MCF 10A (cell line): ENCODE measurements around the gene IRAK1. TPM values are rescaled to one million over a fixed set of nuclear protein-coding genes. Genes with fewer than 3 reads are reported as not detected.

Experiments used
- BruUV-seq: library from RNA; stranded (reverse); fragments of 400-500 nt; replicated peaks from 2 replicates; lab custom pipeline; 2021; lab: Mats Ljungman, UMichigan
- CTCF ChIA-PET: fragments of 300-600 bp; sonication (Branson Sonifier 250); formaldehyde crosslinking; extraction: SDS; loops from one replicate; lab custom pipeline; 2021; ENCODE audit warnings: antibody characterized with exemption, inconsistent platforms; lab: Yijun Ruan, JAX
- POLR2A ChIA-PET: fragments of 300-600, 350-650 bp; sonication (Branson Sonifier 250); formaldehyde crosslinking; extraction: SDS; loops from one replicate; lab custom pipeline; 2020; ENCODE audit warnings: antibody characterized with exemption, inconsistent platforms; lab: Yijun Ruan, JAX
- DNase-seq: peaks from one replicate; pipeline ENCODE4 v3.0.0-alpha.2; 2018; ENCODE audit not compliant: unreplicated experiment
- H3K27ac Mint-ChIP-seq: one replicate; pipeline ENCODE4 v1.8.0; 2022; ENCODE audit warnings: mild to moderate bottlenecking, low read depth, mixed read lengths; ENCODE audit not compliant: unreplicated experiment
- H3K27me3 Mint-ChIP-seq: one replicate; pipeline ENCODE4 v1.8.0; 2022; ENCODE audit warnings: mixed read lengths; ENCODE audit not compliant: insufficient read depth, unreplicated experiment
- H3K36me3 Mint-ChIP-seq: one replicate; pipeline ENCODE4 v1.8.0; 2022; ENCODE audit warnings: mild to moderate bottlenecking, moderate library complexity, mixed read lengths; ENCODE audit not compliant: insufficient read depth, unreplicated experiment
- H3K4me1 Mint-ChIP-seq: one replicate; pipeline ENCODE4 v1.8.0; 2022; ENCODE audit warnings: mixed read lengths; ENCODE audit not compliant: insufficient read depth, unreplicated experiment
- H3K4me3 Mint-ChIP-seq: one replicate; pipeline ENCODE4 v1.8.0; 2022; ENCODE audit warnings: mild to moderate bottlenecking, moderate library complexity, mixed read lengths; ENCODE audit not compliant: unreplicated experiment
- H3K9me3 Mint-ChIP-seq: one replicate; pipeline ENCODE4 v1.8.0; 2022; ENCODE audit warnings: mixed read lengths; ENCODE audit not compliant: unreplicated experiment
- intact Hi-C: fragments of 100-400 bp; cut with micrococcal nuclease; formaldehyde crosslinking; loops from 2 replicates; pipeline ENCODE4 v1.14.1; 2022
- total RNA-seq: library from RNA; stranded (reverse); gene quantifications from 2 replicates; pipeline ENCODE4 v1.2.3, GENCODE V29; 2022
- TF ChIP-seq, protein P1 (sequence below): fragments of 200-600 bp; IDR thresholded peaks from one replicate; pipeline ENCODE4 v1.8.0; 2022; ENCODE audit warnings: antibody characterized with exemption, mild to moderate bottlenecking; ENCODE audit not compliant: unreplicated experiment

Gene IRAK1
- total RNA-seq, 1 experiment from 2014 or later = 201 TPM

GRCh38 chrX:154032653-154033052, 13.0 kb upstream of the IRAK1 start:
- H3K4me3 Mint-ChIP-seq = no peak overlapping the region
- no peak for DNase-seq
- ChIA-PET POLR2A (no interaction called here), CTCF (interaction anchor here (1.4 to 1.5 kb wide), 2 partner anchors 17 to 20 kb away, joined by 3 to 4 read pairs; no protein-coding TSS in a partner anchor)
- intact Hi-C loops = no loop called here
- H3K27ac Mint-ChIP-seq = no peak overlapping the region
- no TSS peak for BruUV-seq
- H3K9me3 Mint-ChIP-seq = no peaks in the 10 kb centered on the region
- TF ChIP-seq, protein P1, sequence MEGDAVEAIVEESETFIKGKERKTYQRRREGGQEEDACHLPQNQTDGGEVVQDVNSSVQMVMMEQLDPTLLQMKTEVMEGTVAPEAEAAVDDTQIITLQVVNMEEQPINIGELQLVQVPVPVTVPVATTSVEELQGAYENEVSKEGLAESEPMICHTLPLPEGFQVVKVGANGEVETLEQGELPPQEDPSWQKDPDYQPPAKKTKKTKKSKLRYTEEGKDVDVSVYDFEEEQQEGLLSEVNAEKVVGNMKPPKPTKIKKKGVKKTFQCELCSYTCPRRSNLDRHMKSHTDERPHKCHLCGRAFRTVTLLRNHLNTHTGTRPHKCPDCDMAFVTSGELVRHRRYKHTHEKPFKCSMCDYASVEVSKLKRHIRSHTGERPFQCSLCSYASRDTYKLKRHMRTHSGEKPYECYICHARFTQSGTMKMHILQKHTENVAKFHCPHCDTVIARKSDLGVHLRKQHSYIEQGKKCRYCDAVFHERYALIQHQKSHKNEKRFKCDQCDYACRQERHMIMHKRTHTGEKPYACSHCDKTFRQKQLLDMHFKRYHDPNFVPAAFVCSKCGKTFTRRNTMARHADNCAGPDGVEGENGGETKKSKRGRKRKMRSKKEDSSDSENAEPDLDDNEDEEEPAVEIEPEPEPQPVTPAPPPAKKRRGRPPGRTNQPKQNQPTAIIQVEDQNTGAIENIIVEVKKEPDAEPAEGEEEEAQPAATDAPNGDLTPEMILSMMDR = no peak
- H3K4me1 Mint-ChIP-seq = no peaks in the 10 kb centered on the region
- peaks cover 56% of the 10 kb centered on the region for H3K27me3 Mint-ChIP-seq
- peaks cover 43% of the 10 kb centered on the region for H3K36me3 Mint-ChIP-seq

- Mint-ChIP-seq H3K4me3 (no peak overlapping the region), H3K27me3 (peaks cover 61% of the 10 kb centered on the region), H3K36me3 (peaks cover 48% of the 10 kb centered on the region), H3K4me1 (no peaks in the 10 kb centered on the region), H3K27ac (no peak overlapping the region), H3K9me3 (no peaks in the 10 kb centered on the region)
- ChIA-PET POLR2A (no interaction called here), CTCF (no interaction called here)
- BruUV-seq = no TSS peak
- no peak for DNase-seq
- intact Hi-C loops = no loop called here
- TF ChIP-seq, protein P1 = no peak
These were observed 12.5 kb upstream of the IRAK1 start for GRCh38 chrX:154032160-154032559.

DNA sequence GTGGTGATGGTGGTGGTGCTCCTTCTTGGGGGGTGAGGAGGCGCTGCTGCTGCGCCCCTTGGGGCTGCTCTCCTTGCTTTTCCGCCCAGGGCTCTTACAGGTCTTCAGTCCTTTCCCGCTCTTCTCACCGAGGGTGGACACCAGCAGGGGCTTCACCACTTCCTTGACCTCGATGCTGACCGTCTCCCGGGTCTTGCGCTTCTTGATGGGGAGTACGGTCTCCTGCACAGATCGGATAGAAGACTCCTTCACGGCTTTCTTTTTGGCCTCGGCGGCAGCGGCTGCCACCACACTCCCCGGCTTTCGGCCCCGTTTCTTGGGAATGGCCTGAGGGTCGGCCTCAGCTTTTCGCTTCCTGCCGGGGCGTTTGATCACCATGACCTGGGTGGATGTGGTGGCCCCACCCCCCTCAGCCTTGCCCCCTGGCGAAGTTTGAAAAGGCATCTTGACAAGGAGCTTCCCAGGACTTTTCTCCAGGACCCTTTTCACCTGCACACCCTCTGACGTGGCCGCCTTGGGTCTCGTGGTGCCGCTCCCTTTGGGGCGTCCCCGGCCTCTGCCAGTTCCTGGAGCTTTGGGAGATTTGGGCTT, 11.1 kb upstream of the IRAK1 start:
- H3K9me3 Mint-ChIP-seq = no peaks in the 10 kb centered on the region
- TF ChIP-seq, protein P1 = no peak
- POLR2A ChIA-PET = interaction anchor here (0.6 kb wide), 2 partner anchors 9 to 16 kb away, joined by 3 read pairs; no protein-coding TSS in a partner anchor
- H3K4me1 Mint-ChIP-seq = no peaks in the 10 kb centered on the region
- intact Hi-C loops = no loop called here
- peaks cover 66% of the 10 kb centered on the region for H3K27me3 Mint-ChIP-seq
- CTCF ChIA-PET = interaction anchor here (0.5 to 5.6 kb wide), 5 partner anchors 12 to 47 kb away, joined by 3 to 29 read pairs (median 3); no protein-coding TSS in a partner anchor
- BruUV-seq = TSS peak; percentile 44
- H3K27ac Mint-ChIP-seq = no peak overlapping the region
- DNase-seq = no peak
- no peak overlapping the region for H3K4me3 Mint-ChIP-seq
- peaks cover 48% of the 10 kb centered on the region for H3K36me3 Mint-ChIP-seq

DNA sequence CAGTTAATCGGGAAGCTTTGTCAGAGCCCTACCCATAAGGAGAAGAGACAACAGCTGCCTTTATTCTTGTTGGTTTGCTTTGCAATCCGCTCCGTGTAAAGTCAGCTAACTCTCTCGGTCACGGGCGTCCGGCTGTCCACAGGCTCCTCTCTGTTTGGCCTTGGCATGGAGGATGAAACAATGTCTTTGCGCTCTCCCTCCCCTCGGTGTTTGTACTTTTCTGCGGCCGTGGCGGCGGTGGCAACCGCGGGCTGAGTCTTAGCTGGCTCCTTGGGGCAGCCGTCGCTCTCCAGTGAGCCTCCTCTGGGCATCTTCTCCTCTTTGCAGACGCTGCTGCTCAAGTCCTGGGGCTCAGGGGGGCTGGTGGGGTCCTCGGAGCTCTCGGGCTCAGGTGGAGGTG, 10.6 kb upstream of the IRAK1 start:
- no peak overlapping the region for H3K27ac Mint-ChIP-seq
- TF ChIP-seq, protein P1 = no peak
- intact Hi-C loops = no loop called here
- no peaks in the 10 kb centered on the region for H3K9me3 Mint-ChIP-seq
- CTCF ChIA-PET = interaction anchor here (0.6 to 5.6 kb wide), 4 partner anchors 12 to 48 kb away, joined by 3 to 29 read pairs (median 4); no protein-coding TSS in a partner anchor
- peaks cover 51% of the 10 kb centered on the region for H3K36me3 Mint-ChIP-seq
- no peak for DNase-seq
- no peaks in the 10 kb centered on the region for H3K4me1 Mint-ChIP-seq
- no TSS peak for BruUV-seq
- peaks cover 66% of the 10 kb centered on the region for H3K27me3 Mint-ChIP-seq
- POLR2A ChIA-PET = interaction anchor here (0.6 kb wide), 1 partner anchor 16 kb away, joined by 3 read pairs; no protein-coding TSS in a partner anchor
- no peak overlapping the region for H3K4me3 Mint-ChIP-seq
